Stimulated activated effector memory CD8-positive, alpha-beta T cell treated with anti-CD3 and anti-CD28 coated beads, Interleukin-12 subunit alpha, Interleukin-12 subunit beta, amount 100 ng/mL, for 72 hours (primary cell): ENCODE data around the gene ATOSA.

Experiments
- ATAC-seq: fragments of 150-1000 bp; cut with Tn5 transposase; 2 replicates; pipeline ENCODE4 v1.10.0; 2021
- DNase-seq, 2 donors: peaks; one replicate each; pipeline ENCODE4 v3.0.0; 2021 to 2022; ENCODE audit warnings: low spot score in 2 of 2
- H3K27ac Mint-ChIP-seq: one replicate; pipeline ENCODE4 v1.8.0; 2022; ENCODE audit warnings: mild to moderate bottlenecking, mixed read lengths
- H3K36me3 Mint-ChIP-seq: one replicate; pipeline ENCODE4 v1.8.0; 2022; ENCODE audit warnings: mild to moderate bottlenecking, mixed read lengths
- H3K4me1 Mint-ChIP-seq: one replicate; pipeline ENCODE4 v1.8.0; 2022; ENCODE audit warnings: mixed read lengths
- H3K4me3 Mint-ChIP-seq: one replicate; pipeline ENCODE4 v1.8.0; 2022; ENCODE audit warnings: mild to moderate bottlenecking, mixed read lengths
- H3K9me3 Mint-ChIP-seq: one replicate; pipeline ENCODE4 v1.8.0; 2022; ENCODE audit warnings: mixed read lengths

ATOSA gene

GRCh38 chr15:52645916-52646315 lies 33.3 kb downstream of the ATOSA start:
- Mint-ChIP-seq H3K9me3 (no peaks in the 10 kb centered on the region), H3K4me1 (peaks cover 12% of the 10 kb centered on the region), H3K4me3 (no peak overlapping the region), H3K36me3 (peaks cover 6% of the 10 kb centered on the region), H3K27ac (no peak overlapping the region)
- DNase-seq = no peak
- ATAC-seq = no peak

- Mint-ChIP-seq H3K4me3 (no peak overlapping the region), H3K27ac (peak overlapping the region; percentile 45), H3K4me1 (peaks cover 12% of the 10 kb centered on the region), H3K9me3 (no peaks in the 10 kb centered on the region), H3K36me3 (peaks cover 19% of the 10 kb centered on the region)
- ATAC-seq (no peak), DNase-seq (no peak)
Observed at GRCh38 chr15:52642386-52643361, 36.5 kb downstream of the ATOSA start.

GRCh38 chr15:52636459-52636858 lies 42.7 kb downstream of the ATOSA start:
- ATAC-seq (no peak), DNase-seq (no peak)
- H3K4me3 Mint-ChIP-seq = no peak overlapping the region
- peaks cover 15% of the 10 kb centered on the region for H3K4me1 Mint-ChIP-seq
- H3K36me3 Mint-ChIP-seq = peaks cover 31% of the 10 kb centered on the region
- no peak overlapping the region for H3K27ac Mint-ChIP-seq
- H3K9me3 Mint-ChIP-seq = no peaks in the 10 kb centered on the region

GRCh38 chr15:52635908-52636307 lies 43.3 kb downstream of the ATOSA start:
- no peak overlapping the region for H3K4me3 Mint-ChIP-seq
- no peak overlapping the region for H3K27ac Mint-ChIP-seq
- no peaks in the 10 kb centered on the region for H3K9me3 Mint-ChIP-seq
- peaks cover 31% of the 10 kb centered on the region for H3K36me3 Mint-ChIP-seq
- DNase-seq (no peak), ATAC-seq (no peak)
- H3K4me1 Mint-ChIP-seq = peaks cover 12% of the 10 kb centered on the region
